Erythroblast (primary cell): ENCODE results near the gene GABRA4.

Experiments used
- GATA1 ChIP-seq: IDR thresholded peaks from 2 replicates; pipeline ENCODE4 v1.6.1; 2011; ENCODE audit warnings: low read depth, mild to moderate bottlenecking, control low read depth, low read length, moderate library complexity
- POLR2A ChIP-seq: IDR thresholded peaks from 2 replicates; pipeline ENCODE4 v1.6.1; 2011; ENCODE audit warnings: mild to moderate bottlenecking, low read length

DNA sequence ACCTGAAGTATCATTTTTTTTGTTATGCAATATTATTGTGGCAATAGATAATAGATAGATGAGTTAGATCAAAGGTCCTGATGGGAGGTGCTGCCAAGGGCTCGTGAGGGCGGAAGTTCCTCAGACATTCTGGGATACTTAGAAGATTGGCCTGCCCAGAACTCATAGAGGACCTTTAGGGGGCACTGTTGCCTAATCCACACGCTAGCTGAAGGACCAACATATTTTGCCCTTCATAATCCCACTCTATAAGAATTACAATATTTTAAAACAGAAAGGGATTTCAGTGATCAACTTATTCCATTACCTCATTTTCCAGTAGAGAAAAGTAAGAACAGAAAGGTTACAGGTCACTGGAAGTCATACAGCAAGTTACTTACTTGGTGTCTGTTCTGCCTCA is 61.4 kb downstream of the GABRA4 start:
- no peak for TF ChIP-seq POLR2A
- no peak for TF ChIP-seq GATA1
